Measurements from ENCODE around the gene MTERF4.

MTERF4 gene

GRCh38 chr2:241061275-241061674 lies 40.8 kb downstream of the MTERF4 start:
- no peak overlapping the region for H3K4me3 ChIP-seq (replicated peaks; ENCODE audit: low read depth, low read length)
- no peak for DNase-seq (ENCODE audit: extremely low read depth, low read depth)
- TF ChIP-seq CTCF (IDR thresholded peaks at IDR 0.05; ENCODE audit: low read depth, low read length, missing control alignments) = no peak

GRCh38 chr2:241053576-241054251 lies 48.4 kb downstream of the MTERF4 start:
- no peak overlapping the region for H3K4me3 ChIP-seq (replicated peaks; ENCODE audit: low read depth, low read length)
- TF ChIP-seq CTCF (IDR thresholded peaks at IDR 0.05; ENCODE audit: low read depth, low read length, missing control alignments) = no peak
- no peak for DNase-seq (ENCODE audit: extremely low read depth, low read depth)

GRCh38 chr2:241052677-241053360 lies 49.3 kb downstream of the MTERF4 start:
- no peak for TF ChIP-seq CTCF (IDR thresholded peaks at IDR 0.05; ENCODE audit: low read depth, low read length, missing control alignments)
- H3K4me3 ChIP-seq (replicated peaks; ENCODE audit: low read depth, low read length) = no peak overlapping the region
- no peak for DNase-seq (ENCODE audit: extremely low read depth, low read depth)

GRCh38 chr2:241051578-241052487 lies 50.3 kb downstream of the MTERF4 start:
- no peak for TF ChIP-seq CTCF (IDR thresholded peaks at IDR 0.05; ENCODE audit: low read depth, low read length, missing control alignments)
- H3K4me3 ChIP-seq (replicated peaks; ENCODE audit: low read depth, low read length) = no peak overlapping the region
- no peak for DNase-seq (ENCODE audit: extremely low read depth, low read depth)

DNA sequence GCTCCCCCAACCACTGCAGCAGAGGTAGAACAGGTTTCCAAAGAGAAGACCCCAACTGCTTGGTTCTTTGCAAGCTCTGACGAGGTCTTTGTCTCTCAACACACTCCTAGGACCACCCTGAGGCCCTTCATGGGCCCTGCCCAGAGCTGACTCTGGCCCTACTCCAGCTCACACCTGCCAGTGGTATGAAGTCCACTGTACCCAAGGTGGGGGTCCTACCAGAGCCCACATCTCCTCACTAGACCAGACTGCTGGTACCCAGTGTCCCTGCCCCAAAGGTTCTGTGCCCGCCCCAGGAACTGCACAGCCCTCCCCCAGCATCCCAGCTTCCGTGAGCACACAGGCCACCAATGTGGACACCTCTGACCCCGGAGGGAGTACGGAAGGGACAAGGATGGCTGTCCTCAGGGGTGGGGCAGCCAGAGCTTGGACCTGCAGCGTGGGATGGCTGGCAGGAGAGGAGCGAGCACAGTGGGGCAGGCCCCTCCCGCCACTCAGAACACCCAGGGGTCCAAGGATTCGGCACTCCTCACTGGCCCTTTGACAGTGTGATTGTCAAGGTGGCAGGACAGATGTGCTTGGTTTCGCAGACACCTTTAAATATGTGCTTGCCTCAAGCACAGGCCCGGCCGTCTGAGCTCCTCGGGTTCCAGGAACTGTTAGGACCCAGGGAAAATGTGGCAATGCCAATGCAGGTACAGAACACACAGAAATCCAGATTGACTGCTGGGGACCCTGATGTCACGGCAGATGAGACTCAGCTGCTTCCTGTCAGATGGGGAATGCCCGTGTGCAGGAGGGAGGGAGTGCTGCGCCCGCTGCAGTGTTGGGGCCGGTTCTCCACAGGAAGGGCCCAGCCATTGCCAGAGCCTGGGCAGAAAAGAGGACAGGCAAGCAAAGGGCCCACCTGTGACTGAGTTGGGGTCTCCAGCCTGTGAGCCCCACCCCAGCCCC lies 51.2 kb downstream of the MTERF4 start:
- DNase-seq (ENCODE audit: extremely low read depth, low read depth) = no peak
- no peak for TF ChIP-seq CTCF (IDR thresholded peaks at IDR 0.05; ENCODE audit: low read depth, low read length, missing control alignments)
- no peak overlapping the region for H3K4me3 ChIP-seq (replicated peaks; ENCODE audit: low read depth, low read length)
